Stimulated activated naive CD4-positive, alpha-beta T cell (primary cell): Measurements from ENCODE around the gene UNC5C.

Experiments used
- DNase-seq, 6 experiments: peaks; one replicate each; lab custom pipeline; 2025; lab: John Stamatoyannopoulos, UW

The UNC5C gene

GRCh38 chr4:95548738-95549245, at the start of gene UNC5C:
UNC5C (minus strand) TSS chr4:95548973.
- no peak for DNase-seq

GRCh38 chr4:95596676-95597075, 47.9 kb upstream of the UNC5C start:
- DNase-seq = no peak

- DNase-seq = no peak
These were observed 45.9 kb upstream of the UNC5C start for GRCh38 chr4:95594629-95595028.

GRCh38 chr4:95594013-95594412, 45.2 kb upstream of the UNC5C start:
- DNase-seq = no peak

- DNase-seq = no peak
These were observed 42.5 kb upstream of the UNC5C start for GRCh38 chr4:95591278-95591677.

GRCh38 chr4:95590615-95591014, 41.8 kb upstream of the UNC5C start:
- DNase-seq = no peak

GRCh38 chr4:95585016-95585695, 36.4 kb upstream of the UNC5C start:
- no peak for DNase-seq

GRCh38 chr4:95580226-95580625, 31.5 kb upstream of the UNC5C start:
- no peak for DNase-seq

GRCh38 chr4:95572304-95572991, 23.7 kb upstream of the UNC5C start:
- DNase-seq = no peak

GRCh38 chr4:95571577-95571976, 22.8 kb upstream of the UNC5C start:
- DNase-seq = no peak

GRCh38 chr4:95563638-95564337, 15.0 kb upstream of the UNC5C start:
- DNase-seq = no peak

GRCh38 chr4:95560774-95561173, 12.0 kb upstream of the UNC5C start:
- no peak for DNase-seq

GRCh38 chr4:95556207-95556859, 7.6 kb upstream of the UNC5C start:
- no peak for DNase-seq

- DNase-seq = no peak
These were observed 4.3 kb upstream of the UNC5C start for GRCh38 chr4:95552942-95553550.

GRCh38 chr4:95551653-95552052, 2.9 kb upstream of the UNC5C start:
- no peak for DNase-seq

- DNase-seq = no peak
These were observed 1.6 kb upstream of the UNC5C start for GRCh38 chr4:95550115-95550987.

GRCh38 chr4:95549246-95550114, 707 bp upstream of the UNC5C start:
- no peak for DNase-seq

- DNase-seq = no peak
These were observed 880 bp downstream of the UNC5C start for GRCh38 chr4:95547715-95548471.
